ACC112 (cell line): Measurements from ENCODE around the gene EXPH5.

Experiments
- H2AFZ ChIP-seq: fragments of 200-600 bp; sonication (generic); one replicate; pipeline ENCODE4 v1.6.0; 2017; ENCODE audit warnings: antibody characterized with exemption, low read length; ENCODE audit not compliant: unreplicated experiment
- H3K27ac ChIP-seq: fragments of 200-600 bp; sonication (generic); 2 replicates; pipeline ENCODE4 v1.5.1; 2014; ENCODE audit warnings: low read depth, mild to moderate bottlenecking, antibody characterized with exemption, low read length, moderate library complexity
- H3K27me3 ChIP-seq: fragments of 200-600 bp; sonication (generic); 2 replicates; pipeline ENCODE4 v1.6.1; 2014; ENCODE audit warnings: mild to moderate bottlenecking, antibody characterized with exemption, low read length, moderate library complexity, mixed read lengths; ENCODE audit not compliant: insufficient read depth
- H3K36me3 ChIP-seq: fragments of 200-600 bp; sonication (generic); 2 replicates; pipeline ENCODE4 v1.6.1; 2016; ENCODE audit warnings: mild to moderate bottlenecking, antibody characterized with exemption, low read length, moderate library complexity, mixed read lengths; ENCODE audit not compliant: insufficient read depth
- H3K4me1 ChIP-seq: fragments of 200-600 bp; sonication (generic); one replicate; pipeline ENCODE4 v1.6.1; 2016; ENCODE audit warnings: low read length, mixed read lengths; ENCODE audit not compliant: insufficient read depth, unreplicated experiment, control insufficient read depth
- H3K4me3 ChIP-seq: fragments of 200-600 bp; sonication (generic); 2 replicates; pipeline ENCODE4 v1.5.1; 2014; ENCODE audit warnings: mild to moderate bottlenecking, low read depth, low read length
- H3K79me2 ChIP-seq: fragments of 200-600 bp; sonication (generic); one replicate; pipeline ENCODE4 v1.6.0; 2016; ENCODE audit warnings: low read length; ENCODE audit not compliant: control insufficient read depth, unreplicated experiment, insufficient read depth

Gene EXPH5

GRCh38 chr11:108497317-108498045, 96.1 kb downstream of the EXPH5 start:
- Histone ChIP-seq H2AFZ (peak overlapping the region; percentile 91), H3K4me3 (peak overlapping the region; percentile 83), H3K4me1 (peaks cover 13% of the 10 kb centered on the region), H3K36me3 (no peaks in the 10 kb centered on the region), H3K79me2 (peaks cover 38% of the 10 kb centered on the region), H3K27me3 (no peaks in the 10 kb centered on the region), H3K27ac (peak overlapping the region; percentile 90)

GRCh38 chr11:108496643-108497256, 96.8 kb downstream of the EXPH5 start:
- Histone ChIP-seq H3K79me2 (peaks cover 42% of the 10 kb centered on the region), H3K4me1 (peaks cover 17% of the 10 kb centered on the region), H3K27ac (peak overlapping the region; percentile 90), H2AFZ (peak overlapping the region; percentile 82), H3K27me3 (no peaks in the 10 kb centered on the region), H3K36me3 (no peaks in the 10 kb centered on the region), H3K4me3 (peak overlapping the region; percentile 83)

DNA sequence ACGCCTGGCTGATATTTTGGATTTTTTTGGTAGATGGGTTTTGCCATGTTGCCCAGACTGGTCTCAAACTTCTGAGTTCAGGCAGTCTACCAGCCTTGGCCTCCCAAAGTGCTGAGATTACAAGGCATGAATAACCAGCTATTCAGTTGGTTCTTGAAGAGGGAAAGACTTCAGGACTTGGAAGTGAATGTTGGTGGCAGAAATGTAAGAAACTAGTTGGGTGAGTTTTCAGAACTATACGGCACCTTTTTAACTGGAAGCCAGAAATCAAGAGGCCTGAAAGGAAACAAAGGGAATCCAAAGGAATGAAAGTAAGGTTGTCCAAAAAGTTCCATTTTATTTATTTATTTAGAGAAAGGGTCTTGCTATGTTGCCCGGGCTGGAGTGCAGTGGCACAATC, 98.2 kb downstream of the EXPH5 start:
- H3K27me3 ChIP-seq = no peaks in the 10 kb centered on the region
- peaks cover 7% of the 10 kb centered on the region; the same call in 1 of the 2 replicates for H3K36me3 ChIP-seq
- H3K27ac ChIP-seq = no peak overlapping the region
- no peak overlapping the region for H3K4me3 ChIP-seq
- H2AFZ ChIP-seq = no peak overlapping the region
- H3K4me1 ChIP-seq = peaks cover 18% of the 10 kb centered on the region
- H3K79me2 ChIP-seq = peaks cover 48% of the 10 kb centered on the region

- H3K79me2 ChIP-seq = peaks cover 48% of the 10 kb centered on the region
- H3K4me3 ChIP-seq = no peak overlapping the region
- peaks cover 14% of the 10 kb centered on the region for H3K36me3 ChIP-seq
- H3K27me3 ChIP-seq = no peaks in the 10 kb centered on the region
- H2AFZ ChIP-seq = no peak overlapping the region
- H3K27ac ChIP-seq = no peak overlapping the region
- H3K4me1 ChIP-seq = peaks cover 18% of the 10 kb centered on the region
These were observed 99.4 kb downstream of the EXPH5 start for GRCh38 chr11:108494182-108494581.

DNA sequence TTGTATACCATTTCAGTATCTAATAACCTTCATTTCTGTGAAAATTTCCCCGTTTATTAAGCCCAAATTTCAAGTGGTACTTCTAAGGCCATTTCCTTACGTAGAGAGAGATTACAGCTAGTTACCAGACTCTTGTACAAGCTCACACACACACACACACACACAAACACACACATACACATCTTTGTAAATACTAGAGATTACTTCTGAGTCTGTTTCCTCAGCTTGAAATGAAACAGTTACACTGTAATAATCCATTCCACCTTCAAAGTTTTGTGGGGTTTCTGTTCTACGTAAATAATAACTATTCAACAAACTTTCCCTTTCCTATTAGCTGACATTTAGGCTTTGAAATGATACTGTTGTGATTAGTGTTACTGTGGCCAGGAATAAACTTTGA, 101.6 kb downstream of the EXPH5 start:
- Histone ChIP-seq H3K36me3 (peaks cover 16% of the 10 kb centered on the region), H2AFZ (no peak overlapping the region)

DNA sequence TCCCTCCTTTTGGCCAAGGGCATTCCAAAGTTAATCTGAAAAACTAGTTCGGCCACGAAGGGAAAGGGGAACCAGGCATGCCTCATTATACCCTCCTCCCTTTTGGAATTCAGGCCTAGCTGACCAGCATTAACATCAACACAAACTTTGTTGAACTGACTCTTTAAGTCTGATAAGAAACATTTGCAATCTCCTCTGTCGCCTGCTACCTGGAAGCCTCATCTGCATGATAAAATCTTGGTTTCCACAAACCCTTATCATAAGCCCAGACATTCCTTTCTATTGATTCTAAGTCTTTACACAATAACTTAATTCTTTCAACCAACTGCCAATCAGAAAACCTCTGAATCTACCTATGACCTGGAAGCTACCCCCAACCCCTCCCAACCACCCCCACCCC, 106.7 kb downstream of the EXPH5 start:
- peaks cover 2% of the 10 kb centered on the region for H3K4me1 ChIP-seq
- no peak overlapping the region for H2AFZ ChIP-seq
- no peaks in the 10 kb centered on the region for H3K27me3 ChIP-seq
- H3K27ac ChIP-seq = no peak overlapping the region
- H3K4me3 ChIP-seq = no peak overlapping the region
- H3K36me3 ChIP-seq = peaks cover 24% of the 10 kb centered on the region
- peaks cover 6% of the 10 kb centered on the region for H3K79me2 ChIP-seq

More for the DNA sequence above, 101.6 kb downstream of the EXPH5 start:
- Histone ChIP-seq H3K4me1 (peaks cover 18% of the 10 kb centered on the region), H3K79me2 (peaks cover 42% of the 10 kb centered on the region), H3K27me3 (no peaks in the 10 kb centered on the region), H3K27ac (no peak overlapping the region), H3K4me3 (no peak overlapping the region)

DNA sequence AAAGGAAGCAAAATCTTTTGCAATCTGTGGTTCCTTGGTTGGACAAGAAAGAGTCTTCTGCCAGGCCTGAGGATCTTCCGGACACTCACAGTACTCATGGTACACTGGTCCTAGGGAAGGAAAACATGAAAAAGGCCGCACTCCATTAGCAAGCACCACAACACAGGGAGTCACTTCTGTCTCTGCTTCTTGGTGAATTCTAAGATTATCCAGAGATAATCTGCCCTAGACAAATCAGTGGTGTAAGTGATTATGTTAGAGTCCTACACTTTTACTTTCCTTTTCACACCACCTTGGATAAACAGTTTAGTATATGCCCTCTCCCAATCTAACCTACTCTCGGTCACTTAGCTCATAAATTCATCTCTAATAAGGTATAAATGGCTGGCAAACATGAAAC, 107.2 kb downstream of the EXPH5 start:
- Histone ChIP-seq H3K4me3 (no peak overlapping the region), H3K4me1 (no peaks in the 10 kb centered on the region), H3K27me3 (no peaks in the 10 kb centered on the region), H2AFZ (no peak overlapping the region), H3K79me2 (peaks cover 4% of the 10 kb centered on the region), H3K36me3 (peaks cover 24% of the 10 kb centered on the region), H3K27ac (no peak overlapping the region)

- H3K27ac ChIP-seq = no peak overlapping the region
These were observed 110.4 kb downstream of the EXPH5 start for GRCh38 chr11:108483163-108483562.

GRCh38 chr11:108474664-108475463, 118.7 kb downstream of the EXPH5 start:
- H3K4me3 ChIP-seq = no peak overlapping the region
- H3K36me3 ChIP-seq = peaks cover 17% of the 10 kb centered on the region; the same call in 1 of the 2 replicates
- H3K4me1 ChIP-seq = no peaks in the 10 kb centered on the region
- no peaks in the 10 kb centered on the region for H3K79me2 ChIP-seq
- H2AFZ ChIP-seq = no peak overlapping the region
- no peak overlapping the region for H3K27ac ChIP-seq
- H3K27me3 ChIP-seq = no peaks in the 10 kb centered on the region

More at GRCh38 chr11:108483163-108483562, 110.4 kb downstream of the EXPH5 start:
- Histone ChIP-seq H3K27me3 (no peaks in the 10 kb centered on the region), H2AFZ (no peak overlapping the region), H3K4me3 (no peak overlapping the region), H3K4me1 (no peaks in the 10 kb centered on the region), H3K36me3 (peaks cover 17% of the 10 kb centered on the region), H3K79me2 (no peaks in the 10 kb centered on the region)

GRCh38 chr11:108472681-108473080, 120.9 kb downstream of the EXPH5 start:
- H3K79me2 ChIP-seq = no peaks in the 10 kb centered on the region
- H3K27ac ChIP-seq = no peak overlapping the region

More at GRCh38 chr11:108472681-108473080, 120.9 kb downstream of the EXPH5 start:
- Histone ChIP-seq H3K4me1 (no peaks in the 10 kb centered on the region), H2AFZ (no peak overlapping the region), H3K4me3 (no peak overlapping the region), H3K36me3 (0 out of 2 replicates have a peak, but pooled peaks cover 7% of the 10 kb centered on the region), H3K27me3 (no peaks in the 10 kb centered on the region)
